GM21576 (cell line): ENCODE measurements around the gene COBLL1.

Experiments
- ATAC-seq: cut with Tn5 transposase; IDR thresholded peaks from one replicate; pipeline ENCODE4 v1.9.1; 2021; ENCODE audit warnings: mild to moderate bottlenecking, moderate library complexity; ENCODE audit not compliant: unreplicated experiment

Gene COBLL1

DNA sequence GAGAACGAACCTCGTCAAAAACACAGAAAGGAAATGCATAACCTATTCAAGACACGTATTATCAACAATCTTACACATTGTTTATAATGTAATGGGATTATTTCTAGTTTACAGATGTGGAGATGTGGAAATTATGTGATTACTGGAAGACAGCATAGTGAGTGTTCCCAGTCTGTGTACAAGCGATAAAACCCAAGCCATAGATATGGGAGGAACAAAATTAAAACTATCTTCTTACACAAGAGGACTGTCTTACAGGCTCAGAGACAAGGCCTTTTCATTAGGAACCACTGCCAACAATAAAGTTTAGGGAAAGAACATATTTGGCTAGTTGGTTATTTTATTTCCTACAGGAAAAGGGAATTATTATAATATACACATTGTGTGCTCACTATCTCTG lies 20.3 kb downstream of the COBLL1 start:
- ATAC-seq = no peak

GRCh38 chr2:164818149-164819136 lies 23.2 kb downstream of the COBLL1 start:
- ATAC-seq = no peak

- ATAC-seq = no peak
Measured at GRCh38 chr2:164816900-164817299, 24.7 kb downstream of the COBLL1 start.

DNA sequence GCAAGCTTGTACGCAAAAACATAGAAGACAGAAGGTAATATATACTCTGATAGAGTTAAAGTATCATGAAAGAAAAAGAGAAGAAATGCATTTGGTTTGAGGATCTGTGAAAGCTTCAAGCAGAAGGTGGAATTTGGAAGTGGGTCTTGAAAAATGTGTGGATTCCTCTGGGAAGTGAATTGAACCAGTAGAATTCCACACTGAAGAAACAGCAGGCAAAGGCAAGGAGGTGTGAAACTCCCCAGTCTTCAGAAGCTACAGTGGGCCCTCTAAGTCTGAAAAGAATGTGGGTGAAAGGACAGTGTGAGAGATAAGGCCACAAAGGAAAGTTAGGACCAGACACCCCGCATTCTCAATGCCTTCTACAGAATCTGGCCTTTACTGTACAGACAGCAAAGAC lies 25.6 kb downstream of the COBLL1 start:
- ATAC-seq = no peak

DNA sequence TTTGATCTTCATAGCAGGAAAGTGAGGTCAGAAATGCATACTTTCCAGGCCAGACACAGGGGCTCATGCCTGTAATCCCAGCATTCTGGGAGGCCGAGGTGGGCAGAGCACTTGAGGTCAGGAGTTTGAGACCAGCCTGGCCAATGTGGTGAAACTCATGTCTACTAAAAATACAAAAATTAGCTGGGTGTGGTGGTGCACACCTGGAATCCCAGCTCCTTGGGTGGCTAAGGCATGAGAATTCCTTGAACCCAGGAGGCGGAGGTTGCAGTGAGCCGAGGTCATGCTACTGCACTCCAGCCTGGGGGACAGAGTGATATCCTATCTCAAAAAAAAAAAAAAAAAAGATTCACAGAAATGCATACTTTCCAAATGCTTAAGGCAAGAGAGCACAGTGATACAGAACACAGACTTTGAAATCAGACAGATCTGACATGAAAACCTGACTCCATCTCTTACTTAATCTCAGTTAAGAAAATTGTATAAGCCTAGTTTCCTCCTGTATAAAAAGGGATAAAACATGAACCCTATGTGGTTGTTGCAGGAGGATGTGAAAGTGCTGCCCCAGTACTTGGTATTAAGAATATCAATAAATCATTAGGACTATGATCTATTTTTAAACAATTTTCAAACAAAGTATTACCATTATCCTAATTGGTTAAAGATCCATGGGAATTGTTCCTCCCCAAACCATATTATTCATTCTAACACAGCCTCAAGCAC lies 26.4 kb downstream of the COBLL1 start:
- ATAC-seq = no peak

DNA sequence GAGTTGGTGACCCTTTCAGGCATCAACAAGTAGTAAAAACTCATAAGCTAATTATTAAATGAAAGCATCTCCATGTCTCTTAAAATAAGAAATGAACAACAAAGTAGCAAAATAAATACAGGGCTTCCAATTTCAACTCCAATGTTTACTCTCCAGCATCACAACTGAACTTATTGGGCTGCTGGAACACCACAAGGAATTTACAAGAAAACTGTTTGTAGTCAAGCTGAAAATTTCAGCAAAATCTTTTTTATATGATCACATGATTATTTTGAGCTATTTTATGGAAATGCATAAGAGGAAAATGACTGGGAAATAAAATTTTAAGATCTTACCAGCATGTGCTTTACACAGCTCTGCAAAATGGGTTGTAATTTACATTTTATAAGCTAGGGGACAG lies 28.1 kb downstream of the COBLL1 start:
- ATAC-seq = no peak

DNA sequence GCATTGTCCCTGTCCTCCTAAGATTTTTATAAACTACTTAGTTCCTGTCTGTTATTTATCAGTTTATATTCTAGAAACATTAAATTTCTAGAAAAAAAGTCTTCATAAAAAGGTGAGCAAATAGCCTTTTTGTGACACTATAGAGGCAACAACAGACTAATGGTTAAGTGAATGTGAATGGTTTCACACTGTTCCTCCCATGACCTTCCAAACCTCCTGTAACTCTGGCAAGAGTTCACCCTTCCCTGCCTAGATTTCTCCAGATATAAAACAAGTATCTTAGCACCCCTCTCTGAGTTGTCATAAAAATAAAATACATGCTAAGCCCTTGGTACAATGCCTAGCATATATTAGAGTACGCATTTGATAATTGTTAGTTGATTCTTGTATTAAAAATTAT lies 29.2 kb downstream of the COBLL1 start:
- no peak for ATAC-seq

GRCh38 chr2:164811819-164812218 lies 29.8 kb downstream of the COBLL1 start:
- no peak for ATAC-seq

- ATAC-seq = no peak
Measured at GRCh38 chr2:164810843-164811242, 30.8 kb downstream of the COBLL1 start.

- no peak for ATAC-seq
Measured at GRCh38 chr2:164808776-164809175, 32.8 kb downstream of the COBLL1 start.

- ATAC-seq = no peak
Measured at GRCh38 chr2:164803776-164804466, 37.7 kb downstream of the COBLL1 start.

DNA sequence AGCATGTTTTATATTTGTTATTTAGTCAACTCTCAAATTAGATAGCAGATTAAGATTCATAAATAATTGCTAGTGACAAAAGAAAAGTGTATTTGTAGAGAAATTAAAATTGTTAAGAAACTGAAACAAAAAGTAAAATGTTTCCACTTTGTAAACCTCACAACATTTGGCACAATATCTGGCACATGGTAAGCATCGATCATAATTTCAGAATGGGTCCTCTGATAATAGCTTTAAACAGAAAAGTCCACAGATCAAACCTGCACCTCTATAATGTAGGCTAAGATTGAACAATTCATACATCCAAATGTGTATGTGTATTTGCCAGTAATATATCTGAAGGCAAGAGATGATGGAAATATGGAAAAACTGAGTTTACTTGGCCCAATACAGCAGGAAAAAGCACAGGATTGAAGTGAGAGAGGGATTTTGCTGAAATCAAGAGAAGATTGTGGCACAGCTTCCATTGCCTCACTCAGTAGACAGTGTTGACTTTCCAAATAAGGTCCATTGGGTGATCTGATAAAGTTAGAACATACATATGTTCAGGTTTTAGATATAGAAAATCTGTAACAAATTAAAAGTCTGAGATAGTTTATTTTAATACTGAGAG lies 39.4 kb downstream of the COBLL1 start:
- ATAC-seq = no peak

DNA sequence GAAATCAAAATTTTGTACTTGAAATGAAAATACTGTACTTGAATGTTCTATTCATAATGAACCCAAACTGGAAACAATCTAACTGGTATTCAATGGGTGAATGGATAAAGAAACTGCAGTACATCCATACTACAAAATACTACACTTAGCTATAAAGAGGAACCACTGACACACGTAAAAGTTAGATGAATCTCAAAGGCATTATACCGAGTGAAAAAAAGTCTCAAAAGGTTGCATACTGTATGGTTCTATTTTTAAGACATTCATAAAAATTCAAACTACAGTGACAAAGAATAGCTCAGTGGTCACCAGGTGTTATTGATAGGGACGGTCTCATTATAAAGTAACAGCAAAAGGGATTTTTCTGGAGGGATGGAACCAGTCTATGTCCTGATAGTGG lies 41.1 kb downstream of the COBLL1 start:
- ATAC-seq = no peak

DNA sequence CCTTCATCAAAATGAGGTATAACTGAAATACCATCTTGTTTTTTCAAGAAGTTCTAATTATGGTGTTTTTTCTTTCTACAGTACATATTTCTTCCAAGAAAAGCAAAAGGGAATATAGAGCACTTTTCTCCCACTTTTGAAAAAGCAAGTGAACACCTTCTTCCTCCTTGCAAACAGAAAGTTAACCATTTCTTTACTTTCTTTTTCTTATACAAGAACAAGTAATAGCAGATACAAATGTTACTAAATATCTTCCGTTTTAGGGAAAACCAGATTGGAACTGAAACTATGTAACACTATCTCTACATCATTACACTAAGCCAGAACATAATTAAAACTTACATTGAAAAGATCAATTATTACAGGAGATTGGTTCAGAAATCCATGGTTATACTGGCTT lies 44.0 kb downstream of the COBLL1 start:
- no peak for ATAC-seq

DNA sequence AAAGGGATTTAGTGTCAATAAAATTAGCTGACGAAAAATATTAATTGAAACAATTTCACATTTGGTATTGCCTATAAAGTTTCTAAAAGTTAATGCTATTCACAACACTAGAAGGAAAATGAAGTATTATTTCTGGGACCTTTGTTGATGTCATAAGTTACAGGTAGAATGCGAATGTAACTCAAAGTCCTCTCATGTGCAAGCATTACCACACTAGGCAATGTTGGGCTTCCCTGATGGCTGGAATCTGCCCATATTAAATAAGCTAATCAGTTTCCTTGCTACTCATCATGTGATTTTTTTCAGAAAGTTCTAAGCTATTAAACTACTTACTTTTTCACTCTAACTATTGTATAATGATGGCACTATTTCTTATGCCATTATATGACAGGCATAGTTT lies 44.6 kb downstream of the COBLL1 start:
- ATAC-seq = no peak

DNA sequence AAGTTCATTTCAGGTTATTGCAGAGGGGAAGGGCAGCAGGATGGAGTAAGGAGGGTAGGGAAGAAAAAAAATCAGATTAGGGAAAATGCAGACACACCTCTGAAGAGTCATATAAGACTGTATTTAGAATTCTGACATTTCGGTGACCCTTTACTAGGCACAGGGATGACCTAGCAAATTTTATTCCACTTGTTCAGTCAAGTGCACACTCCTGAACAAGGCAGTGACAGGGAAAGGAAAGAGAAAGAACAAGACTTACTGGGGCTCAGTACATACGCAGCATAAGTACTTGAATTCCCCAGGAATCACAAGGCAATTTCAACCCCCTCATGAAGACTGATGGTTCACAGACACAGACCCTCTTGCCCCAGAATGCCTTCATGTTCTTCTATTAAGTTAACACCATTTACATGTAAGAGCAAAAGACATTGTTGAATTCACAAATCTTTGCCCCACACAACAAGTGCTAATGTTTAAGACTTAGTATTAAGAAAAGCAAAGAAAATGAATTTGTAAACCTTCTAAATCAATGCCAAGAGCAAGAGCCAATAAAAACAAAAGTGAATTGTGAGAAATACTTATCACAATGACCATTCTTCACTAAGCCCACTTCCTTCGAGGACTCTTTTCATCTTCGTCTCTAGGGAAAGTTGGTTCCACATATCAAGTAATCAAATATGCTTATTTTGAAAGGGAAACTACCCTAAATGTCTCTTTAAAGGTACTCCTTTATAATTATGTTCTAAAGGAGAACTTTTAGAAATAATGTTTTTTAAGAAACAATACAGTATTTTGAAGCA lies 47.0 kb downstream of the COBLL1 start:
- ATAC-seq = no peak

DNA sequence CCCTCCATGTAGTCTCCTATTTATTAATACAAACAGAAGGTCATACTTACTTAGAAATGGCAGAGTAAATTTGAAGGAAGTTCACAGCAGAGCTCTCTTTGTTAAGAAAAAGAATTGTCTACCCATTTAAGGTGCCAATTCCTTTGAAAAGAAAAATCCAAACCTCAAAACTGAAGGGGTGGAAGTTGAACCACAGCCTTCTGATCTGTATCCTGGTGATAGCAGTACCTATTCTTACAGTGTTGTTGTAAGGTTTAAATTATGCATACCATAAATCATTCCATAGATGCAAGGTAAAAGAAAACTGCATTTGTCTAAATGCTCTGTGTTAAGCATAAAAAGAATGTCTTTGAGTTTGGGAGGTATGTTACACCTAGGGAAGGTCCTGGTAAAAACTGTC lies 47.6 kb downstream of the COBLL1 start:
- no peak for ATAC-seq

DNA sequence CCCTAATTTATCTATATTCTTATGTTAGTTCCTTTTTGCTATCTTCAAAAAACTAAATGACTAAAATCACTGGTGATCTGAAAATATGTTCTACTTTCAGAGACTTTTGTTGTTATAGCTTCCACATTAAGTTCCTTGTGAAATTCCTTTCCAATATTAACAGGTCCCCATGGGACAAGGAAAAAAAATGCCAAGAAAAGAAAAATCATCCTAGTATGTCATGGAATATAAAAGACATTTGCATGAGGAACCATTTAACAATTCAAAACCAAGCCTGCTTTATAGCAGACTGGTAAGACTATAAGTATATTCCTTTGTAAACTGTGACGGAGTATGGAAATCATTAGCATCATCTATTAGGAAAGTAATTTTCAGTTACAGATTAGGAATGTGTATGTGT lies 48.1 kb downstream of the COBLL1 start:
- ATAC-seq = no peak

DNA sequence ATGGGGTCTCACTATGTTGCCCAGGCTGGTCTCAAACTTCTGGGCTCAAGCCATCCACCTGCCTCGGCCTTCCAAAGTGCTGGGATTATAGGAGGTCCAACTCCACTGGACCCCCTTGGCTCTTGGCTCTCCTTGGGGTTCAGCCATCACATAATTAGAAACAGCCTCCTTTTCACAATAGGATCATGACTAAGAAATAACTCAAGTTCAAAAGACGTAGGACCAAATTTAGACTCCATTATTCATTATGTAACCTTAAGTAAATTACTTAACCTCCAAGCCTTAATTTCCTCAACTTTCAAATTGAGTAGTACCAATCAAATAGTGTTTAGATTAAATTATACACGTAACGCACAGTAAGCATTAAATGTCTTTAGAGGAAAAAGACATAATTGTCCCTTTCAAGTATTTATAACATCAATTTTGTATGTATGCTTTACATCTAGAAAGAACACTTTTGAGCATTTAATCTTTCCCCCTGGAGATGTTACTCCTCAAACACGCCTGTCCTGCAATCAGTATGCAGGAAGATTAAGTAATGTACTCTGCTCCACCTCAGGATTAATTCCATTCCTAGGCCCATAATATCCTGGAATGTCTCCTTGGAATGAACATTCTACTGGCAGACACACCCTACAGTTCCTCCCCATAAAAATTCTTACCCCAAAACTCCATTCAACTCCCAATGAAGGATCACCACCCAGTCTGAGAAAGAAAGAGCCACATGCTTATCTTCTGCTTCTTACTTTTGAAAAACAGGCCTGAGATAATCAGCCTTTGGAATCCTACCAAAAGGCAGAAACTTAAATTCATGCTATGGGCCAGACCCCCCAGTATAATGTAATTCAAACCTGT lies 49.1 kb downstream of the COBLL1 start:
- no peak for ATAC-seq
